Panc1 (cell line): Measurements from ENCODE around the gene AGRP. TPM values are rescaled to one million over a fixed set of nuclear protein-coding genes. Genes with fewer than 3 reads are reported as not detected.

Source experiments
- ATAC-seq: fragments of 200-7000 bp; cut with Tn5 transposase; 2 replicates; pipeline ENCODE4 v1.9.1; 2020; ENCODE audit warnings: mild to moderate bottlenecking, moderate library complexity
- BruUV-seq: library from RNA; stranded (reverse); fragments of 400-500 nt; replicated peaks from 2 replicates; lab custom pipeline; 2021; lab: Mats Ljungman, UMichigan
- CTCF ChIA-PET: fragments of 300-600 bp; sonication (Branson Sonifier 250); formaldehyde crosslinking; loops from one replicate; lab custom pipeline; 2022; ENCODE audit warnings: antibody characterized with exemption; lab: Charles Lee
- POLR2A ChIA-PET: fragments of 300-600 bp; sonication (Branson Sonifier 250); formaldehyde crosslinking; loops from one replicate; lab custom pipeline; 2022; ENCODE audit warnings: antibody characterized with exemption; lab: Charles Lee
- DNase-seq: peaks from one replicate; pipeline ENCODE4 v3.0.0-alpha.2; 2010; ENCODE audit warnings: low read depth, low spot score
- H3K27ac ChIP-seq: 2 replicates; pipeline ENCODE4 v1.5.1; 2011; ENCODE audit warnings: mild to moderate bottlenecking, low read length, inconsistent platforms
- H3K27me3 ChIP-seq: fragments of 200-500 bp; sonication (Bioruptor generic); 2 replicates; pipeline ENCODE4 v1.6.0; 2014; ENCODE audit warnings: low read length, inconsistent platforms; ENCODE audit not compliant: control insufficient read depth, insufficient read depth
- H3K36me3 ChIP-seq: fragments of 200-500 bp; sonication (Bioruptor generic); 2 replicates; pipeline ENCODE4 v1.5.1; 2014; ENCODE audit warnings: inconsistent platforms, mild to moderate bottlenecking, low read length, moderate library complexity; ENCODE audit not compliant: control insufficient read depth, insufficient read depth
- H3K4me1 ChIP-seq: 2 replicates; pipeline ENCODE4 v1.5.1; 2011; ENCODE audit warnings: inconsistent platforms, mild to moderate bottlenecking, low read length, moderate library complexity; ENCODE audit not compliant: control insufficient read depth, insufficient read depth
- H3K4me3 ChIP-seq, 2 experiments: 2 replicates each; pipeline ENCODE4 v1.5.1; 2011 to 2012; ENCODE audit warnings: low read depth in 2 of 2, low read length in 2 of 2, mild to moderate bottlenecking in 2 of 2, inconsistent platforms in 1 of 2, moderate library complexity in 1 of 2
- H3K9me3 ChIP-seq: fragments of 200-500 bp; sonication (Bioruptor generic); 2 replicates; pipeline ENCODE4 v1.5.1; 2014; ENCODE audit warnings: low read depth, mild to moderate bottlenecking, inconsistent platforms, low read length, moderate library complexity; ENCODE audit not compliant: control insufficient read depth, insufficient read depth
- CTCF ChIP-seq: fragments of 450-650 bp; IDR thresholded peaks from 2 replicates; pipeline ENCODE4 v1.5.1; 2017; ENCODE audit warnings: mild to moderate bottlenecking
- POLR2AphosphoS5 ChIP-seq: IDR thresholded peaks from 2 replicates; pipeline ENCODE4 v1.6.1; 2012; ENCODE audit warnings: mild to moderate bottlenecking, low read depth, low read length, moderate library complexity
- SIN3A ChIP-seq: IDR thresholded peaks from 2 replicates; pipeline ENCODE4 v1.6.1; 2012; ENCODE audit warnings: low read depth, mild to moderate bottlenecking, low read length, moderate library complexity, borderline replicate concordance; ENCODE audit not compliant: insufficient read depth
- TCF7L2 ChIP-seq: IDR thresholded peaks from 2 replicates; pipeline ENCODE4 v1.6.1; 2011; ENCODE audit warnings: mild to moderate bottlenecking, low read depth, low read length, inconsistent platforms
- in situ Hi-C: cut with HindIII; loops from 2 replicates; pipeline ENCODE4 v1.10.0; 2016; ENCODE audit warnings: low sequenced_read_pairs, low pct_unique_long_range_greater_than_20kb
- intact Hi-C: fragments of 100-400 bp; cut with micrococcal nuclease; formaldehyde crosslinking; loops from one replicate; pipeline ENCODE4 v1.10.0; 2022; ENCODE audit not compliant: unreplicated experiment
- total RNA-seq: library from RNA; stranded (reverse); gene quantifications from one replicate; pipeline ENCODE4 v1.2.1, GENCODE V29; 2021; ENCODE audit not compliant: unreplicated experiment
- TF ChIP-seq, protein P1 (sequence below), 2 experiments: IDR thresholded peaks; 2 replicates each; pipeline ENCODE4 v1.6.1; 2011 to 2012; ENCODE audit warnings: low read depth in 2 of 2, control low read depth in 1 of 2, low read length in 1 of 2, mild to moderate bottlenecking in 1 of 2, moderate library complexity in 1 of 2; ENCODE audit not compliant: insufficient read depth in 1 of 2

AGRP gene
- total RNA-seq, 1 experiment from 2014 or later: not detected

- no TSS peak for BruUV-seq
- Histone ChIP-seq H3K27ac (no peak overlapping the region), H3K36me3 (no peaks in the 10 kb centered on the region), H3K4me1 (no peaks in the 10 kb centered on the region), H3K27me3 (no peaks in the 10 kb centered on the region), H3K4me3 (no peak overlapping the region), H3K9me3 (no peaks in the 10 kb centered on the region)
- DNase-seq: no peak
- ChIA-PET POLR2A (no interaction called here), CTCF (no interaction called here)
- in situ Hi-C loops (no loop called here), intact Hi-C loops (no loop called here)
- ATAC-seq: no peak
- TF ChIP-seq SIN3A: no peak
- TF ChIP-seq TCF7L2: no peak
- TF ChIP-seq, protein P1, sequence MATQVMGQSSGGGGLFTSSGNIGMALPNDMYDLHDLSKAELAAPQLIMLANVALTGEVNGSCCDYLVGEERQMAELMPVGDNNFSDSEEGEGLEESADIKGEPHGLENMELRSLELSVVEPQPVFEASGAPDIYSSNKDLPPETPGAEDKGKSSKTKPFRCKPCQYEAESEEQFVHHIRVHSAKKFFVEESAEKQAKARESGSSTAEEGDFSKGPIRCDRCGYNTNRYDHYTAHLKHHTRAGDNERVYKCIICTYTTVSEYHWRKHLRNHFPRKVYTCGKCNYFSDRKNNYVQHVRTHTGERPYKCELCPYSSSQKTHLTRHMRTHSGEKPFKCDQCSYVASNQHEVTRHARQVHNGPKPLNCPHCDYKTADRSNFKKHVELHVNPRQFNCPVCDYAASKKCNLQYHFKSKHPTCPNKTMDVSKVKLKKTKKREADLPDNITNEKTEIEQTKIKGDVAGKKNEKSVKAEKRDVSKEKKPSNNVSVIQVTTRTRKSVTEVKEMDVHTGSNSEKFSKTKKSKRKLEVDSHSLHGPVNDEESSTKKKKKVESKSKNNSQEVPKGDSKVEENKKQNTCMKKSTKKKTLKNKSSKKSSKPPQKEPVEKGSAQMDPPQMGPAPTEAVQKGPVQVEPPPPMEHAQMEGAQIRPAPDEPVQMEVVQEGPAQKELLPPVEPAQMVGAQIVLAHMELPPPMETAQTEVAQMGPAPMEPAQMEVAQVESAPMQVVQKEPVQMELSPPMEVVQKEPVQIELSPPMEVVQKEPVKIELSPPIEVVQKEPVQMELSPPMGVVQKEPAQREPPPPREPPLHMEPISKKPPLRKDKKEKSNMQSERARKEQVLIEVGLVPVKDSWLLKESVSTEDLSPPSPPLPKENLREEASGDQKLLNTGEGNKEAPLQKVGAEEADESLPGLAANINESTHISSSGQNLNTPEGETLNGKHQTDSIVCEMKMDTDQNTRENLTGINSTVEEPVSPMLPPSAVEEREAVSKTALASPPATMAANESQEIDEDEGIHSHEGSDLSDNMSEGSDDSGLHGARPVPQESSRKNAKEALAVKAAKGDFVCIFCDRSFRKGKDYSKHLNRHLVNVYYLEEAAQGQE (IDR thresholded peaks at IDR 0.05; ENCODE audit: insufficient read depth in 1 of 2, low read depth in 2 of 2, low read length in 1 of 2): no peak
- TF ChIP-seq POLR2AphosphoS5: no peak
- TF ChIP-seq CTCF: no peak
These were observed 21.6 kb downstream of the AGRP start for GRCh38 chr16:67461600-67462278.

DNA sequence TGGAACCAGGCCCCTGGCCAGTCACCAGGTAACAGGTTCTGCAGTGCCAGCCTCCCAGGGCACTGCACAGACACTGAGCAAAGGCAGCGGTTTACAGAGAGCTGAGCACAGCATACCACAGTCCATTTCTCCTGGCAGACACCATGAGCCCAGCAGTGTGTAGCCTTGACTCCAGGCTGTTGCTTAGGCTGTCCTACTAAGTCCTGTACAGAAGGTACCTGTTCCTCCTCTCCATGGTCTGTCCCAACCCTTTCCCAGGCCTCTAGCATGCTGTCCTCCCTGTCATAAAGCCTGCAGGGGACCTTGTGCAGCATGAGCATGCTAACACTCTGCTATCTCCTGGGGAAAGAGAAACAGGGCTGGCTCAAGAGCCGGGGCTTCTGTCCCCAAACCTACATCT lies 22.4 kb downstream of the AGRP start:
- Histone ChIP-seq H3K4me1 (no peaks in the 10 kb centered on the region), H3K4me3 (no peak overlapping the region), H3K27me3 (no peaks in the 10 kb centered on the region), H3K36me3 (no peaks in the 10 kb centered on the region), H3K9me3 (no peaks in the 10 kb centered on the region), H3K27ac (no peak overlapping the region)
- DNase-seq (no peak), ATAC-seq (no peak)
- TF ChIP-seq CTCF: no peak
- TF ChIP-seq, protein P1 (IDR thresholded peaks at IDR 0.05; ENCODE audit: insufficient read depth in 1 of 2, low read depth in 2 of 2, low read length in 1 of 2): no peak
- TF ChIP-seq SIN3A: no peak
- TF ChIP-seq TCF7L2: no peak
- no peak for TF ChIP-seq POLR2AphosphoS5
- intact Hi-C loops (no loop called here), in situ Hi-C loops (no loop called here)
- CTCF ChIA-PET: no interaction called here
- BruUV-seq: no TSS peak
- POLR2A ChIA-PET: no interaction called here
